ENCODE results near the gene SAMD4A. TPM values are rescaled to one million over a fixed set of nuclear protein-coding genes. Genes with fewer than 3 reads are reported as not detected.
"Not testable (repeated sequence)": the region's sequence is repeated elsewhere in the genome, so short reads cannot be mapped to it uniquely, and the experiment has no call there.

The SAMD4A gene
- total RNA-seq, 1 experiment from 2014 or later: 9.6 TPM

- Histone ChIP-seq H4K5ac (ENCODE audit: insufficient read length, low read depth, low read length) (no peak overlapping the region), H2BK5ac (ENCODE audit: insufficient read length, low read length) (no peak overlapping the region), H3K14ac (ENCODE audit: insufficient read depth, low read length) (no peak overlapping the region), H4K20me1 (ENCODE audit: control insufficient read depth, insufficient read depth, insufficient read length) (no peaks in the 10 kb centered on the region), H3K4me2 (ENCODE audit: insufficient read depth, insufficient read length, low read length) (no peak overlapping the region), H2BK20ac (ENCODE audit: low read depth, low read length, poor library complexity, severe bottlenecking) (no peak overlapping the region), H3K18ac (ENCODE audit: insufficient read length, low read depth, low read length) (no peak overlapping the region), H3K4me1 (ENCODE audit: insufficient read depth, low read length) (no peaks in the 10 kb centered on the region), H3K23ac (ENCODE audit: insufficient read length, low read depth, low read length) (no peak overlapping the region), H3K4ac (ENCODE audit: low read depth, low read length) (no peak overlapping the region), H2BK12ac (ENCODE audit: insufficient read length, low read depth, low read length) (no peak overlapping the region), H2BK120ac (ENCODE audit: low read depth, low read length, poor library complexity, severe bottlenecking) (no peak overlapping the region), H3K27ac (ENCODE audit: insufficient read length, low read depth, low read length) (no peak overlapping the region), H2AK5ac (ENCODE audit: insufficient read length, low read length) (no peak overlapping the region), H3K79me1 (ENCODE audit: insufficient read depth, low read depth, low read length, poor library complexity, severe bottlenecking) (no peaks in the 10 kb centered on the region), H3K23me2 (ENCODE audit: insufficient read length, low read depth, low read length, poor library complexity, severe bottlenecking) (no peaks in the 10 kb centered on the region), H3K27me3 (ENCODE audit: insufficient read depth, low read length) (no peaks in the 10 kb centered on the region), H4K8ac (replicated peaks; ENCODE audit: insufficient read length, low read depth, low read length) (no peak overlapping the region), H3K79me2 (ENCODE audit: insufficient read depth, low read length) (no peaks in the 10 kb centered on the region), H4K91ac (ENCODE audit: insufficient read length, low read depth, low read length) (no peak overlapping the region), H3T11ph (ENCODE audit: low read length) (no peak overlapping the region), H2BK15ac (ENCODE audit: low read depth, low read length) (no peak overlapping the region), H3K9me3 (ENCODE audit: control insufficient read depth, low read depth, low read length) (no peaks in the 10 kb centered on the region), H3K56ac (ENCODE audit: insufficient read length, low read depth, low read length) (no peak overlapping the region), H3K9ac (ENCODE audit: extremely low read depth, insufficient read length, low read length) (no peak overlapping the region), H2AFZ (ENCODE audit: low read length) (no peak overlapping the region)
- no peak for DNase-seq
- 0 out of 7 replicates have a peak, but pooled peaks cover 0 to 3% (median 0%) of the 10 kb centered on the region in 3 experiments for H3K36me3 Mint-ChIP-seq (ENCODE audit: insufficient read depth in 1 of 3, low read depth in 3 of 3)
- no peak for TF ChIP-seq CTCF (conservative IDR thresholded peaks at IDR 0.05)
- no peak overlapping the region for H3K27ac Mint-ChIP-seq
- peaks cover 7% of the 10 kb centered on the region for H3K27me3 Mint-ChIP-seq (ENCODE audit: low read depth)
- WGBS (ENCODE audit: extremely low coverage, insufficient read length, low lambda C conversion rate): no CpG with 5 or more reads among the region's 9 CpGs
- peaks cover 0 to 4% of the 10 kb centered on the region in 2 experiments; a peak in 2 of 5 replicates for H3K9me3 Mint-ChIP-seq
- H3K4me1 Mint-ChIP-seq: peaks cover 5% of the 10 kb centered on the region in 2 experiments
- no peak overlapping the region for H3K4me3 Mint-ChIP-seq
Observed at GRCh38 chr14:54798465-54799124, 231.7 kb downstream of the SAMD4A start.

- not testable (repeated sequence) for H4K8ac ChIP-seq (replicated peaks; ENCODE audit: insufficient read length, low read depth, low read length); H4K20me1 ChIP-seq (ENCODE audit: control insufficient read depth, insufficient read depth, insufficient read length); H3K9me3 ChIP-seq (ENCODE audit: control insufficient read depth, low read depth, low read length); H3K4me3 Mint-ChIP-seq; H3K9me3 Mint-ChIP-seq; H4K5ac ChIP-seq (ENCODE audit: insufficient read length, low read depth, low read length); H3K27ac Mint-ChIP-seq; H3K79me2 ChIP-seq (ENCODE audit: insufficient read depth, low read length); H3K18ac ChIP-seq (ENCODE audit: insufficient read length, low read depth, low read length); H3K9ac ChIP-seq (ENCODE audit: extremely low read depth, insufficient read length, low read length); H2BK120ac ChIP-seq (ENCODE audit: low read depth, low read length, poor library complexity, severe bottlenecking); H3K4me1 ChIP-seq (ENCODE audit: insufficient read depth, low read length); H3K27ac ChIP-seq (ENCODE audit: insufficient read length, low read depth, low read length); H3K4ac ChIP-seq (ENCODE audit: low read depth, low read length); H3K36me3 Mint-ChIP-seq (ENCODE audit: insufficient read depth in 1 of 3, low read depth in 3 of 3); H2AFZ ChIP-seq (ENCODE audit: low read length); H3K27me3 ChIP-seq (ENCODE audit: insufficient read depth, low read length); H2BK20ac ChIP-seq (ENCODE audit: low read depth, low read length, poor library complexity, severe bottlenecking); H3K79me1 ChIP-seq (ENCODE audit: insufficient read depth, low read depth, low read length, poor library complexity, severe bottlenecking); H3K14ac ChIP-seq (ENCODE audit: insufficient read depth, low read length); H2BK5ac ChIP-seq (ENCODE audit: insufficient read length, low read length); H3T11ph ChIP-seq (ENCODE audit: low read length); H2BK15ac ChIP-seq (ENCODE audit: low read depth, low read length); H3K4me2 ChIP-seq (ENCODE audit: insufficient read depth, insufficient read length, low read length); H3K23ac ChIP-seq (ENCODE audit: insufficient read length, low read depth, low read length); DNase-seq; H3K23me2 ChIP-seq (ENCODE audit: insufficient read length, low read depth, low read length, poor library complexity, severe bottlenecking); H2AK5ac ChIP-seq (ENCODE audit: insufficient read length, low read length); H3K56ac ChIP-seq (ENCODE audit: insufficient read length, low read depth, low read length); H2BK12ac ChIP-seq (ENCODE audit: insufficient read length, low read depth, low read length); H4K91ac ChIP-seq (ENCODE audit: insufficient read length, low read depth, low read length)
- peaks cover 22 to 23% of the 10 kb centered on the region in 2 experiments for H3K4me1 Mint-ChIP-seq
- no CpG with 5 or more reads among the region's 2 CpGs for WGBS (ENCODE audit: extremely low coverage, insufficient read length, low lambda C conversion rate)
- H3K27me3 Mint-ChIP-seq (ENCODE audit: low read depth): peaks cover 30% of the 10 kb centered on the region
Observed at GRCh38 chr14:54801482-54801881, 234.6 kb downstream of the SAMD4A start.
